GM18502 (cell line): ENCODE results near the gene GHR.
"Not testable (repeated sequence)": the region's sequence is repeated elsewhere in the genome, so short reads cannot be mapped to it uniquely, and the experiment has no call there.

Experiments
- ATAC-seq: cut with Tn5 transposase; IDR thresholded peaks from one replicate; pipeline ENCODE4 v1.9.1; 2021; ENCODE audit warnings: mild to moderate bottlenecking; ENCODE audit not compliant: unreplicated experiment, poor library complexity

Gene GHR

DNA sequence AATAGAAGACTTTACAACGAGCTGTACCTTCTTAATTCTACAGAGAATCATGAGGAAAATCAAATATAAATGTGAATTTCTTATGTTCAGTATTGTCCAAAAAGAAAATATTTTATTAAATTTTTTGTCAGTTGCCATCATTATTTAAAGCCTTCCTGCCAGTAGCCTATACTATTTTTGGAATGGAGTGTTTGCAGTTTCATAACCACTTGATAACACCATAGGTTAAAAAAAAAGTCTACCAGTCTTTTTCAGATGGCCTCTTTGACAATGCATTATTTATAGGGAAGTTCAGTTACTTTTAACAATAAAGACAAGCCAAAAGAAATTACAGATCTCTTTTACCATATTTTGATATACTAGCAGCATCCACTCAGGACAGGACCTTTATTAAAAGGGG, 253.1 kb downstream of the GHR start:
- no peak for ATAC-seq

DNA sequence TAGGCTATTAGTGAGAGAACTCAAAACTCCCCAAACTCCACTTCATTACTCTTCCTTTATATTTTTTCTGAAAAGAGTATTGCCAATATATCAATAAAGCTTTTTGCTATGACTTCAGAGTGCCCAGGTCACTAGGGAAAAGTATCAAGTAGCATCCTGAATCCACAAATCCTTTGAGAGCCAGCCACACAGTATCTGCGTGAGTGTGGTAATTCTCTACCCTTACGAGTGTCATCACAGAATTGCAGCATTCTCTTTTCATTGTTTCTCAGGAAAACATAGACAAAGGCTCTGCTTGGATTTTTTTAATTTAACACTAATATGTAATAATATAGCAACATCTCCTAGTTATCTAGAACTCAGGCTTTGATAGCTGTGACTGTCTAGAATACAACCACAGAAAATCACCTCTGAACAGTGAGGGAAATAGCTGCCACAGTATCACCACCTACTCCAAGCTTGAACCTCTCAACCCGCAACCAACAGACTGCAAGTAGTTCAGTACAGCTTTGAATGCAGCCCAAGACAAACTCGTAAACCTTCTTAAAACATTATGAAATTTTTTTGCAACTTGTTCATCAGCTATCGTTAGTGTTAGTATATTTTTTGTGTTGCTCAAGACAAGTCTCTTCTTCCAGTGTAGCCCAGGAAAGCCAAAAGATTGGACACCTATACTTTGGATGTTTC, 254.1 kb downstream of the GHR start:
- ATAC-seq, result no peak

DNA sequence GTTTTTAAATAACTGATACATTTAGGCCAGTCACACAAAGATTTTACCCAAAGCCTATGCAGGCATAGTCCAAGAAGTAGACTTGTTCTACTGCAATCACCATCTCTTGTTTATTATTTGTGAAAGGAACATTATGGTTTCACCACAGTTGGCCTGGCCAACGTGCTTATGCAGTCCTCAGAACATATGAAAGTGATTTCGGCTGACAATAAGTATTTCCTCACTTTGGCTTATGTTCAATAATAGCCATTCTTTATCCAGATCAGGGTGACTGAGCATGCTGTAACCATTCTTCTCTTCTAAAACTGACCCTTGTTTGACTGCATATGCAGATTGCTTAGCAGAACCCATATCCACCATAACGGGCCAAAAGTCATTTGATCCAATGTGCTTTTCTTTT, 256.8 kb downstream of the GHR start:
- ATAC-seq, result no peak

DNA sequence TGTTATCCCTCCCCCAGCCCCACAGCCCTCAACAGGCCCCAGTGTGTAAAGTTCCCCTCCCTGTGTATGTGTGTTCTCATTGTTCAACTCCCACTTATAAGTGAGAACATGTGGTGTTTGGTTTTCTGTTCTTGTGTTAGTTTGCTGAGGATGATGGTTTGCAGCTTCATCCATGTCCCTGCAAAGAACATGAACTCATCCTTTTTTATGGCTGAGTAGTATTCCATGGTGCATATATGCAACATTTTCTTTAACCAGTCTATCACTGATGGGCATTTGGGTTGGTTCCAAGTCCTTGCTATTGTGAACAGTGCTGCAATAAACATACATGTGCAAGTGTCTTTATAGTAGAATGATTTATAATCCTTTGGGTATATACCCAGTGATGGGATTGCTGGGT, 261.8 kb downstream of the GHR start:
- ATAC-seq, result not testable (repeated sequence)

DNA sequence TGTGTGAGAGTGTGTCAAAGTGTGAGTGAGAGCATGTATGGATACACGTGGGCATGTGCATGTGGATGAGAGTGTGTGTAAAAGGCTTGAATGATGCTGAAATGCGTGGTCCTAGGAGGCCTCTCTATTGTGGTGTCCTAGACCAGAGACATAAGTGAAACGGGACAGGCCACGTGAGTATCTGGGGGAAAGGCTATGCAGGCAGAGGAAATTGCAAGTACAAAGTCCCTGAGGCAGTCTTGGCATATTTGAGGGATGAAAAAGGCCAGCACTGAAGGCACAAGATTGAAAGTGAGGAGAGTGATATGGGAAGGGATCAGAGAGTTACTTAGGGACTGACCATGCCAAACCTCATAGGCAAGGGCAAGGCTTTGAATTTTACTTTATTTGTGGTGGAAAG, 266.2 kb downstream of the GHR start:
- no peak for ATAC-seq

DNA sequence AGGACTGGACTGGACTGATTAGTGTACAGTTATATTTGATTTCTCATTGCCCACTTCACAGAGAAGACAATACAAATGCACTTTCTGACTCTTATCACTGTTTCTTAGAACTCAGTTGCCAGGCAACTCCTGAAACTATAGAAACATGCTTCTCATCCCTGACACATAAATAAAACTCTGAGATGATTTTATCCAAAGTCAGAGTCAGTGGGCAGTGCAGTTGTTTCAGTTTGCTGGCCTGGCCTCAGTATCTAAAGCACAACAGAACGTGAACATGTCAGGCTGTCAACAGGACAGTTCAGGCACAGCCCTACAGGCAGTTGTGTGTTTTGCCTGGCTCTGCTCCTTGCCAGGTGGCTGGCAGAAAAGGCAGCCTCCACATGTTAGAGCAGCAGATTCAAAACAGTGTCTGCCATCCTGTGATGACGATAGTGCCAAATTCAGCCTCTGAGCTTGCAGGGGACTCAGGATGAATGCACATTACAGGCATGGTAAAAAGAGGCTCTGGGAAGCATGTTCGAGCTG, 268.2 kb downstream of the GHR start:
- no peak for ATAC-seq

DNA sequence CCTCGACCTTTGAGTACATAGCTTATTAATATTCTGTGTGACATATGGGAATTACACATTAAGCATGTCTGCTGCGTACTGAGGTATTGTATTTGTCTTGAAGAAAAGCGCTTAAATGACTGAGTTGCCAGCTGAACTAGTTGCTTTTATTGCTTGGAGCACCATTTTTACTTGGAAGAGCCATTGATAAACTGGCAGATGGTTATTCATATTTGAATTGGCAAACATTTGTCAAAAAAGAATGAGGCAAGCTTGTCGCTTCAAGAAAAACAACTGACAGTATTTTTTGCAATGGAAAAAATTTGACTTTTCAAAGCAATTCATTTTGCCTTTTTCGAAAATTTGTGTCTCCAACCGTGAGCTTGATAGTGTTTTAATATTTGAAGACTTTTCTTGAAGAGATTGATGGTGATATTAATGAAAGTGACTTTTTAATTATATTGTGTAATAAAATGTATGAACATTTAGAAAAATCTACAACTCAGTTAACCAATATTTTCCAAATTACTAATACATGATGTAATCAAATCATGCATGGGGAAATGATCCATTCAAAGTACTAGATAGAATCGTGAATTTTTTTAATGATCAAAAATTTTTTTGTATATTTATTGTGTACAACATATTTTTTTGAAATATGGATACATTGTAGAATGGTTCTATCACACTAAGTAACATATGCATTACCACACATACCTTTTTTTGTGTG, 278.3 kb downstream of the GHR start:
- no peak for ATAC-seq

DNA sequence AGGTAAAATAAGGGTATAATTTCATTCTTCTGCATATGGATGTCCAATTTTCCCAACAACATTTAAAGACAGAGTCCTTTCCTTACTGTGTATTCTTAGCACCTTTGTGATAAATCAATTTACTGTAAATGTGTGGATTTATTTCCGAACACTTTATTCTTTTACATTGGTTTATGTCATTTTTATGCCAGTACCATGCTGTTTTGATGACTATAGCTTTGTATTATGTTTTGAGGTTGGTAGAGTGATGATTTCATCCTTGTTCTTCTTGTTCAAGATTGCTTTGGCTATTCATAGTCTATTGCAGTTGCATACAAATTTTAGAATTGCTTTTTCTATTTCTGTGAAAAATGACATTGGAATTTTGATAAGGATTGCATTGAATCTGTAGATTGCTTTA, 280.0 kb downstream of the GHR start:
- no peak for ATAC-seq

DNA sequence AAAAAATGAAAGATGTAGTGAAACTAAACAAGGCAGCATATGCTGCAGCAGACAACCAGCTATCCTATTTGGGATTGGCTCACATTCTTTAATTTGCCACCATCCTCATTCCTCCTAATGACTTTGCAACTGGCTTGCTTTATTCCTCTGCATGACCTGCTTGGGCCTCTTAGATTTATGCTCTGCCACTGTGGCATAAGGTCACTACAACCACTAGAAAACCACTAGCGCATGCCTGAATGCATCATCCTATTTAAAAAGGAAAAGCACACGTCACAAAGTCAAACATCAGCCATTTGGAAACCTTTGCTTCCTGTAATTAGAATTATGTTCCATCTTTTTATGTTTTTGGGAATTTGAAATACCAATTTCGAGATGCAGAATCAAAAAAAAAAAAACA, 292.5 kb downstream of the GHR start:
- ATAC-seq, result no peak

DNA sequence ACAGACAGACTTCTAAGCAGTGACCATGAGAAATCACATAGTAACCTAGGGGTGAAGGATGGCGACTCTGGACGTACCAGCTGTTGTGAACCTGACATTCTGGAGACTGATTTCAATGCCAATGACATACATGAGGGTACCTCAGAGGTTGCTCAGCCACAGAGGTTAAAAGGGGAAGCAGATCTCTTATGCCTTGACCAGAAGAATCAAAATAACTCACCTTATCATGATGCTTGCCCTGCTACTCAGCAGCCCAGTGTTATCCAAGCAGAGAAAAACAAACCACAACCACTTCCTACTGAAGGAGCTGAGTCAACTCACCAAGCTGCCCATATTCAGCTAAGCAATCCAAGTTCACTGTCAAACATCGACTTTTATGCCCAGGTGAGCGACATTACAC, 295.4 kb downstream of the GHR start:
- peak; percentile 91 for ATAC-seq

DNA sequence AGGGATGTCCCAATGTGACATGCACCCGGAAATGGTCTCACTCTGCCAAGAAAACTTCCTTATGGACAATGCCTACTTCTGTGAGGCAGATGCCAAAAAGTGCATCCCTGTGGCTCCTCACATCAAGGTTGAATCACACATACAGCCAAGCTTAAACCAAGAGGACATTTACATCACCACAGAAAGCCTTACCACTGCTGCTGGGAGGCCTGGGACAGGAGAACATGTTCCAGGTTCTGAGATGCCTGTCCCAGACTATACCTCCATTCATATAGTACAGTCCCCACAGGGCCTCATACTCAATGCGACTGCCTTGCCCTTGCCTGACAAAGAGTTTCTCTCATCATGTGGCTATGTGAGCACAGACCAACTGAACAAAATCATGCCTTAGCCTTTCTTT, 295.8 kb downstream of the GHR start:
- ATAC-seq, result peak; percentile 8

DNA sequence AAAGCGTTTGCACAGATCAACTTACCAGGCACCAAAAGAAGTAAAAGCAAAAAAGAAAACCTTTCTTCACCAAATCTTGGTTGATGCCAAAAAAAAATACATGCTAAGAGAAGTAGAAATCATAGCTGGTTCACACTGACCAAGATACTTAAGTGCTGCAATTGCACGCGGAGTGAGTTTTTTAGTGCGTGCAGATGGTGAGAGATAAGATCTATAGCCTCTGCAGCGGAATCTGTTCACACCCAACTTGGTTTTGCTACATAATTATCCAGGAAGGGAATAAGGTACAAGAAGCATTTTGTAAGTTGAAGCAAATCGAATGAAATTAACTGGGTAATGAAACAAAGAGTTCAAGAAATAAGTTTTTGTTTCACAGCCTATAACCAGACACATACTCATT, 297.0 kb downstream of the GHR start:
- ATAC-seq, result peak; percentile 31

DNA sequence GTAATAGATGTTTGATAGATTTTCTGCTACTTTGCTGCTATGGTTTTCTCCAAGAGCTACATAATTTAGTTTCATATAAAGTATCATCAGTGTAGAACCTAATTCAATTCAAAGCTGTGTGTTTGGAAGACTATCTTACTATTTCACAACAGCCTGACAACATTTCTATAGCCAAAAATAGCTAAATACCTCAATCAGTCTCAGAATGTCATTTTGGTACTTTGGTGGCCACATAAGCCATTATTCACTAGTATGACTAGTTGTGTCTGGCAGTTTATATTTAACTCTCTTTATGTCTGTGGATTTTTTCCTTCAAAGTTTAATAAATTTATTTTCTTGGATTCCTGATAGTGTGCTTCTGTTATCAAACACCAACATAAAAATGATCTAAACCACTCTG, 298.2 kb downstream of the GHR start:
- ATAC-seq, result no peak

DNA sequence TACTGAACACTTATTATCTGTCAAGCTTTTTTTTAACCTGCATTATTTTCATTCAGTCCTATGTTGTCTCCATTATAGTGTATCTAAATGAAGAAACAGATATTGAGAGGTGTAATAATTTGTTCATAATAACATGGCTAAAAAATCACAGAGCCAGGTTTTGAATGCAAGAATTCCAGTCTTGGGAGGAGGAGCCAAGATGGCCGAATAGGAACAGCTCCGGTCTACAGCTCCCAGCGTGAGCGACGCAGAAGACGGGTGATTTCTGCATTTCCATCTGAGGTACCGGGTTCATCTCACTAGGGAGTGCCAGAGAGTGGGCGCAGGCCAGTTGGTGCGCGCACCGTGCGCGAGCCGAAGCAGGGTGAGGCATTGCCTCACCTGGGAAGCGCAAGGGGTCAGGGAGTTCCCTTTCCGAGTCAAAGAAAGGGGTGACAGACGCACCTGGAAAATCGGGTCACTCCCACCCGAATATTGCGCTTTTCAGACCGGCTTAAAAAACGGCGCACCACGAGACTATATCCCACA, 311.4 kb downstream of the GHR start:
- not testable (repeated sequence) for ATAC-seq

DNA sequence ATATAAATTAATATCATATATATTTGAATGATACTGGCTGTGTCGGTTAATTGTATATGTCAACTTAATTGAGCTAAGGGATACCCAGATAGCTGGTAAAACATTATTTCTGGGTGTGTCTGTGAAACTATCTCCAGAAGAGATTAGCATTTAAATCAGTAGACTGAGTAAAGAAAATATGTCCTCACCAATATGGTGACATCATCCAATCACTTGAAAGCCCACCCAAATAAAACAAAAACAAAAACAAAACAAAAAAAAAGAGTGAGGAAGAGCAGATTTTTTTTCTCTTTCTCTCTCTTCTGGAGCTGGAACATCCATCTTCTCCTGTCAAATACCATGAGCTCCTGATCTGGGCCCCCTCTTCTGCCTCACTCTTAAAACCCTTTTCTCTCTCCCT, 317.7 kb downstream of the GHR start:
- no peak for ATAC-seq

DNA sequence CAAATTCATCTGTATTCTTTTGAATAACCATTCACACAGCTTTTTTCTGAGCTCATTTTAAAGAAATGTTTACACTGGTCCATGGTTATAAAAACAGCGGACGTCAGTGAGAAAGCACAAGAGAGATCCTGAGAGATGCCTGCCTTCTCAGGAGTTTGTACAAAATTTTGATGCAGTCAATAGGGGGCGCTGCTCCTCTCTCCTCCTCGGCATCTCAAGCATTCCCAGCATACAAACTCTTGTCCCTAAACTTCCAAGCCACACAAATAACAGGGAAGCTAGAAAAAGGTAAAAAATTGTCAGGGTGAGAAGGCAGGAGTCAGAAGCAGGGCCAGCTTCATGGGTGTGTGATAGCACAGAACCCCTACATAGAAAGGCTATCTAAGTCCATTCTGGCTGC, 322.2 kb downstream of the GHR start:
- no peak for ATAC-seq

DNA sequence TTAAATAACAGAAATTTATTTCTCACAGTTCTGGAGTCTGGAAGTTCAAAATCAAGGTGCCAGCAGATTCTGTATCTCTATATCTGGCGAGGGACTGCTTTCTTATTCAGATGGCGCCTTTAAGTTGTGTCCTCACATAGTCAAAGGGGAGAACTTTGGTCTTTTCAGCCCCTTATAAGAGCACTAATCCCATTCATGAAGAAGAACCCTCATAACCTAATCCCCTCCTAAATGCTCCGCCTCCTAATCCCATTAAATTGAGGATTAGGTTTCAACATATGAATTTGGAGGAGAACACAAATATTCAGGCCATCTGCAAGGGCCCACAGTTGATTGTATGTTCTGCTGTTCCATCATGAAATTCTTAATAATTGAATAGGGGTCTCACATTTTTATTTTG, 322.6 kb downstream of the GHR start:
- ATAC-seq, result no peak

DNA sequence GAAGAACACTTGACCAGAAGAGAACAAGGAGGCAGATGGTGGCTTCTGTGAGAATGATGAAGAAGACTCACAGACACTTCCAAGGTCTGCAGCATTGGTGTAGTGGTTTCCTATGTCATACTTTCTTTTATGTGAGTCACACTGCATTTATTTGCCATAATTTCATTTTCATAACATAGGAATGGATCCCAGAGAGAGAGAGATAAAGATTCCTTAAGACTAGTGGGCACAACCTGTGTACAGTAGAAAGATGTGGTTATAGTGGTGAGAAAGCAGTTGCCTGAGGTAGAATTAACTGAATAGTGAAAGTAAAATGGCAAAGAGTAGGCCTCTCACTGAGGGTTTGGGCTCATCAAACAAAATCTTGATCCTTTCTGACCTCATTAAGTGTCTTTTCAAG, 325.8 kb downstream of the GHR start:
- peak; percentile 53 for ATAC-seq

DNA sequence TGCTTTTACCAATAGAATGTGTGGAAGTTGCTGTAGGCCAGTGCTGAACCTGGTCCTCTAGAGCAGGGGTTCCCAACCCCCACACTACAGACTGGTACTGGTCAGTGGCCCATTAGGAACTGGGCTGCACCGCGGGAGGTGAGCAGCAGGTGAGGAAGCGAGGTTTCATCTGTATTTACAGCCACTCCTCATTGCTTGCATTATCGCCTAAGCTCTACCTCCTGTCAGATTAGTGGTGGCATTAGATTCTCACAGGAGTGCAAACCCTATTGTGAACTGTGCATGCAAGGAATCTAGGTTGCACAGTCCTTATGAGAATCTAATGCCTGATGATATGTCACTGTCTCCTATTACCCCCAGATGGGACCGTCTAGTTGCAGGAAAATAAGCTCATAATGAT, 327.3 kb downstream of the GHR start:
- no peak for ATAC-seq

DNA sequence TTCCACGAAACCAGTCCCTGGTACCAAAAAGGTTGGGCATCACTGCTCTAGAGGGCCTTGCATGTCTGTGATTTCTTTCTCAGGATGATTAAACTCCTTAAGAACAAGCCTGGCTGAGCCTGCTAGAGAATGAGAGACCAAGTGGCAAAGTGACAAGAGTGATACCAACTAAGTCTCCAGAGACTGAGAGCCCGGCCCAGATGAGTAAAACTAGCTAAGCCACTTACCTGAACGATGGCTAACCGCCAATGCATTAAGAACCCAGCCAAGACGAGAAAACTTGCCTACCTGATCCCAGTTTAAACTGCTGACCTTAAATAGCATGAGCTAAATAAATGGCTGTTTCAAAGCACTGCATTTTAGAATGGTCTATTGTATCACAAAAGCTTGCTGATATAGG, 327.8 kb downstream of the GHR start:
- no peak for ATAC-seq

DNA sequence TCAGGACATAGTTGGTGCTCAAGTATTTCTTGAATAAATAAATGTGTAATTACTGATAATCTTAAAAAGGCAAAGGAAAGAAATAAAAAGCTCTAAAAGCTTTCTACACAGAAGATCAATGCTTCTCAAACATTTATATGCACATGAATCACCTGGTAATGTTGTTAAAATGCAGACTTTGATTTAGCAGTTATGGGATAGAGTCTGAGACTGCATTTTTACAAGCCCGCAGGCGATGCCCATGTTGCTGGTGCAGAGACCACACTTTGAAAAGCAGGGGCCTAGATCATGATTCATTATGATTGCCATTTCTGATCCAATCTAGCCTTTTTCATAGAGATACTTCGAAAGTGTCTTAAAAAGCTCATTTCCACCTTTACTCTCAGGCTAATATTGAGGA, 329.9 kb downstream of the GHR start:
- ATAC-seq, result no peak
